K562 (cell line): Measurements from ENCODE around the gene ICAM1. TPM values are rescaled to one million over a fixed set of nuclear protein-coding genes. Genes with fewer than 3 reads are reported as not detected.

Experiments
- ATAC-seq: fragments of 200-7000 bp; cut with Tn5 transposase; 3 replicates; pipeline ENCODE4 v1.9.1; 2020; ENCODE audit warnings: moderate library complexity
- BruUV-seq: library from RNA; stranded (reverse); fragments of 400-500 nt; replicated peaks from 2 replicates; lab custom pipeline; 2021; lab: Mats Ljungman, UMichigan
- CTCF ChIA-PET: fragments of 300-600 bp; formaldehyde crosslinking; extraction: SDS; loops from one replicate; lab custom pipeline; 2021; ENCODE audit warnings: low intra/inter-chr PET ratio; lab: Yijun Ruan, JAX
- POLR2A ChIA-PET: fragments of 300-600, 350-650 bp; sonication (Branson Sonifier 250); formaldehyde crosslinking; extraction: SDS; loops from one replicate; lab custom pipeline; 2021; ENCODE audit warnings: antibody characterized with exemption, inconsistent platforms; lab: Yijun Ruan, JAX
- DNase-seq, 4 experiments: peaks; one replicate each; pipeline versions ENCODE4 v3.0.0 to v3.0.0-alpha.2; 2011 to 2018; ENCODE audit warnings: low spot score in 3 of 4, mixed read lengths in 3 of 4; ENCODE audit errors: extremely low read depth in 1 of 4
- FAIRE-seq: peaks from 2 replicates; lab custom pipeline; 2011; peaks lifted over from hg19 to GRCh38; lab: Jason Lieb, UNC
- H2AFZ ChIP-seq: 2 replicates; pipeline ENCODE4 v1.6.0; 2011; ENCODE audit warnings: low read depth, low read length, control low read depth, inconsistent platforms
- H3K27ac ChIP-seq: fragments of 200-600 bp; 3 replicates; pipeline ENCODE4 v1.8.0; 2011; ENCODE audit warnings: low read depth, mild to moderate bottlenecking, control low read depth, inconsistent platforms, low read length, moderate library complexity, mixed read lengths; ENCODE audit errors: extremely low read depth
- H3K27me3 ChIP-seq, 2 experiments: fragments of 300-600 bp in 1 of 2; 2 replicates in 1 of 2; 3 replicates in 1 of 2; pipeline versions ENCODE4 v1.6.0 to v1.8.0; 2011; ENCODE audit warnings: inconsistent platforms in 2 of 2, low read length in 2 of 2, mild to moderate bottlenecking in 1 of 2, mixed read lengths in 1 of 2, moderate library complexity in 1 of 2; ENCODE audit not compliant: control insufficient read depth in 2 of 2, insufficient read depth in 2 of 2
- H3K36me3 ChIP-seq: fragments of 300-600 bp; 3 replicates; pipeline ENCODE4 v1.8.0; 2011; ENCODE audit warnings: mild to moderate bottlenecking, low read length, inconsistent platforms; ENCODE audit not compliant: control insufficient read depth, insufficient read depth
- H3K4me1 ChIP-seq, 2 experiments: fragments of 200-600 bp in 1 of 2; replicated peaks in 1 of 2; 2 replicates in 1 of 2; 3 replicates in 1 of 2; pipeline versions ENCODE4 v1.5.1 to v1.8.0; 2011; ENCODE audit warnings: inconsistent platforms in 2 of 2, low read length in 2 of 2, mild to moderate bottlenecking in 1 of 2, mixed read lengths in 1 of 2, moderate library complexity in 1 of 2; ENCODE audit not compliant: control insufficient read depth in 2 of 2, insufficient read depth in 2 of 2
- H3K4me2 ChIP-seq: 2 replicates; pipeline ENCODE4 v1.6.1; 2011; ENCODE audit warnings: low read length, control low read depth, inconsistent platforms, mixed read lengths; ENCODE audit not compliant: insufficient read depth
- H3K4me3 ChIP-seq: fragments of 200-600 bp; sonication (generic), shearing (Covaris generic); 2 replicates; pipeline ENCODE4 v1.5.1; 2016; ENCODE audit warnings: control low read depth, inconsistent platforms
- H3K79me2 ChIP-seq: fragments of 200-600 bp; 3 replicates; pipeline ENCODE4 v1.8.0; 2011; ENCODE audit warnings: low read length, inconsistent platforms; ENCODE audit not compliant: control insufficient read depth, insufficient read depth
- H3K9ac ChIP-seq, 2 experiments: 2 replicates each; pipeline versions ENCODE4 v1.6.0 to v1.6.1; 2011; ENCODE audit warnings: low read depth in 2 of 2, low read length in 2 of 2, control low read depth in 1 of 2, inconsistent platforms in 1 of 2, mild to moderate bottlenecking in 1 of 2, mixed read lengths in 1 of 2; ENCODE audit not compliant: insufficient read depth in 1 of 2
- H3K9me1 ChIP-seq: one replicate; pipeline ENCODE4 v1.6.0; 2011; ENCODE audit warnings: inconsistent platforms, mild to moderate bottlenecking, low read length, moderate library complexity; ENCODE audit not compliant: control insufficient read depth, insufficient read depth
- H3K9me3 ChIP-seq: replicated peaks from 2 replicates; pipeline ENCODE4 v1.5.1; 2011; ENCODE audit warnings: low read depth, low read length, inconsistent platforms; ENCODE audit not compliant: control insufficient read depth, insufficient read depth
- H4K20me1 ChIP-seq: replicated peaks from 2 replicates; pipeline ENCODE4 v1.6.1; 2011; ENCODE audit warnings: low read length, inconsistent platforms, mixed read lengths; ENCODE audit not compliant: control insufficient read depth, insufficient read depth
- BRF2 ChIP-seq: IDR thresholded peaks from 3 replicates; pipeline ENCODE4 v1.6.1; 2011; ENCODE audit warnings: borderline replicate concordance, mild to moderate bottlenecking; ENCODE audit not compliant: insufficient read length, insufficient read depth
- CBFA2T2 ChIP-seq: fragments of 450-650 bp; conservative IDR thresholded peaks from 2 replicates; pipeline ENCODE4 v1.6.1; 2017; ENCODE audit warnings: mild to moderate bottlenecking
- HNRNPK ChIP-seq: fragments of 200-400 bp; formaldehyde crosslinking; IDR thresholded peaks from one replicate; pipeline ENCODE4 v1.6.1; 2018; ENCODE audit warnings: mild to moderate bottlenecking, low read depth, low read length; ENCODE audit not compliant: poor library complexity, severe bottlenecking
- IRF2 ChIP-seq: sonication (generic); formaldehyde crosslinking; IDR thresholded peaks from 2 replicates; pipeline ENCODE4 v1.8.1; 2022; ENCODE audit warnings: mild to moderate bottlenecking, missing genetic modification reagents
- MBD1 ChIP-seq: fragments of 250-450 bp; sonication (Bioruptor Pico); IDR thresholded peaks from 2 replicates; pipeline ENCODE4 v1.8.0; 2022; ENCODE audit warnings: inconsistent platforms
- NCOA2 ChIP-seq, 2 experiments: fragments of 450-650 bp; IDR thresholded peaks; 2 replicates each; pipeline ENCODE4 v1.6.1; 2018; ENCODE audit warnings: mild to moderate bottlenecking in 2 of 2, moderate library complexity in 1 of 2; ENCODE audit not compliant: partially characterized antibody in 2 of 2
- NR0B1 ChIP-seq: fragments of 450-650 bp; IDR thresholded peaks from one replicate; pipeline ENCODE4 v1.6.1; 2018; ENCODE audit warnings: mild to moderate bottlenecking, moderate library complexity; ENCODE audit not compliant: partially characterized antibody
- PHF21A ChIP-seq: fragments of 450-650 bp; IDR thresholded peaks from 2 replicates; pipeline ENCODE4 v1.6.1; 2017; ENCODE audit warnings: low read depth, borderline replicate concordance
- POLR2A ChIP-seq: fragments of 450-650 bp; conservative IDR thresholded peaks from 2 replicates; pipeline ENCODE4 v1.6.1; 2016
- PREB ChIP-seq: sonication (generic); formaldehyde crosslinking; IDR thresholded peaks from 2 replicates; pipeline ENCODE4 v1.8.1; 2023; ENCODE audit warnings: mild to moderate bottlenecking, missing genetic modification reagents
- TAF15 ChIP-seq: fragments of 200-400 bp; formaldehyde crosslinking; IDR thresholded peaks from 2 replicates; pipeline ENCODE4 v1.6.1; 2017; ENCODE audit warnings: mild to moderate bottlenecking, low read depth, low read length, moderate library complexity
- ZBTB11 ChIP-seq, 3 experiments: fragments of 200-800 bp in 1 of 3; fragments of 250-450 bp in 1 of 3; fragments of 450-650 bp in 1 of 3; sonication (Bioruptor Pico) in 1 of 3; sonication (Bioruptor generic) in 1 of 3; formaldehyde crosslinking in 1 of 3; IDR thresholded peaks; 2 replicates each; pipeline versions ENCODE4 v1.6.1 to v1.8.0; 2016 to 2022; ENCODE audit warnings: mild to moderate bottlenecking in 2 of 3, missing genetic modification characterization in 2 of 3, missing compliant biosample characterization in 1 of 3, moderate library complexity in 1 of 3
- ZNF75A ChIP-seq: fragments of 450-650 bp; formaldehyde crosslinking; IDR thresholded peaks from 2 replicates; pipeline ENCODE4 v1.4.0; 2020; ENCODE audit warnings: mild to moderate bottlenecking
- WGBS: fragments of 100-300 bp; shearing (Covaris generic); methylation state at CpG from one replicate; pipeline ENCODE4 v1.1.6; 2016; ENCODE audit warnings: low coverage, mixed read lengths; ENCODE audit not compliant: insufficient coverage; ENCODE audit errors: missing lambda C conversion rate; 5-methylcytosine and 5-hydroxymethylcytosine counted together
- in situ Hi-C: fragments of 300-500 bp; cut with MboI; formaldehyde crosslinking; loops from 4 replicates; pipeline ENCODE4 v1.15.0; 2018; ENCODE audit warnings: inconsistent platforms, mixed read lengths
- intact Hi-C: fragments of 100-400 bp; cut with micrococcal nuclease; formaldehyde crosslinking; loops from 2 replicates; pipeline ENCODE4 v1.14.2; 2022
- polyA plus RNA-seq, 8 experiments: library from polyadenylated mRNA; depleted of rRNA in 4 of 8; stranded (reverse) in 5 of 8; unstranded in 3 of 8; fragments of >200 nt; fragmentation: Nextera tagmentation in 2 of 8; fragmentation: Illumina TruSeq in 1 of 8; extraction: Ambion mirVana in 2 of 8; extraction: Trizol in 1 of 8; gene quantifications; 2 replicates each; pipeline versions ENCODE4 v1.2.1 to v1.2.3, GENCODE V29; 2011 to 2014; ENCODE audit warnings: inconsistent platforms in 1 of 8, missing spikeins in 1 of 8
- total RNA-seq, 7 experiments: library from RNA; depleted of rRNA in 6 of 7; stranded (reverse); fragments of >200 nt in 6 of 7; fragmentation: Illumina TruSeq in 2 of 7; extraction: Trizol in 2 of 7; gene quantifications; 2 replicates each; pipeline versions ENCODE4 v1.2.1 to v1.2.3, GENCODE V29; 2011 to 2021; ENCODE audit warnings: low replicate concordance in 1 of 7

Gene ICAM1
- total and polyA plus RNA-seq, 9 of the 15 experiments (the other 6 are each of a cell fraction or from before 2014, with no cell fraction given), result 2.3 to 24.4 (median 13.4) TPM

- no peak for TF ChIP-seq NCOA2 (IDR thresholded peaks at IDR 0.05; ENCODE audit: partially characterized antibody in 2 of 2)
- TF ChIP-seq ZNF75A (CRISPR knock-in tag), result no peak
- no peak for TF ChIP-seq ZBTB11 (CRISPR knock-in tag; IDR thresholded peaks at IDR 0.05)
- no peak for TF ChIP-seq HNRNPK
- no peak for TF ChIP-seq MBD1
- no peak for TF ChIP-seq BRF2
- TF ChIP-seq PREB (CRISPR knock-in tag), result no peak
- no peak for TF ChIP-seq CBFA2T2
- no peak for TF ChIP-seq IRF2 (CRISPR knock-in tag)
- no peak for TF ChIP-seq PHF21A
- TF ChIP-seq POLR2A, result no peak
- no peak for TF ChIP-seq TAF15
- TF ChIP-seq NR0B1, result no peak
- in situ Hi-C loops, result loop anchor here (5.0 kb wide), 1 partner anchor 113 kb away; no protein-coding TSS in a partner anchor
- DNase-seq, result no peak
- Histone ChIP-seq H3K9me3 (no peaks in the 10 kb centered on the region), H3K4me1 (peaks cover 15 to 25% of the 10 kb centered on the region in 2 experiments; a peak in 4 of 5 replicates), H3K27me3 (no peaks in the 10 kb centered on the region), H3K4me2 (no peak overlapping the region), H3K9me1 (no peaks in the 10 kb centered on the region), H3K79me2 (peaks cover 30% of the 10 kb centered on the region), H3K27ac (no peak overlapping the region), H3K36me3 (peaks cover 56% of the 10 kb centered on the region; the same call in 2 of the 3 replicates), H3K4me3 (no peak overlapping the region), H2AFZ (no peak overlapping the region), H3K9ac (peak overlapping the region in 1 of 2 experiments; percentile 50; a peak in 2 of 4 replicates), H4K20me1 (no peaks in the 10 kb centered on the region)
- FAIRE-seq, result no peak
- POLR2A ChIA-PET, result interaction anchor here (0.7 kb wide), 1 partner anchor 17 kb away, joined by 5 read pairs; no protein-coding TSS in a partner anchor
- 94% methylated on average over 10 of the region's 10 CpGs for WGBS
- no peak for ATAC-seq
- intact Hi-C loops, result no loop called here
- BruUV-seq, result no TSS peak
- CTCF ChIA-PET, result no interaction called here
Measured at GRCh38 chr19:10274589-10274988, 3.7 kb downstream of the ICAM1 start.
